Stimulated activated CD8-positive, alpha-beta memory T cell treated with anti-CD3 and anti-CD28 coated beads, Interleukin-4, amount 100 ng/mL, for 48 hours (primary cell): ENCODE measurements around the gene KRT82.

Experiments
- DNase-seq: peaks from one replicate; pipeline ENCODE4 v3.0.0-alpha.2; 2020

KRT82 gene

GRCh38 chr12:52379536-52379935, 26.6 kb downstream of the KRT82 start:
- no peak for DNase-seq

DNA sequence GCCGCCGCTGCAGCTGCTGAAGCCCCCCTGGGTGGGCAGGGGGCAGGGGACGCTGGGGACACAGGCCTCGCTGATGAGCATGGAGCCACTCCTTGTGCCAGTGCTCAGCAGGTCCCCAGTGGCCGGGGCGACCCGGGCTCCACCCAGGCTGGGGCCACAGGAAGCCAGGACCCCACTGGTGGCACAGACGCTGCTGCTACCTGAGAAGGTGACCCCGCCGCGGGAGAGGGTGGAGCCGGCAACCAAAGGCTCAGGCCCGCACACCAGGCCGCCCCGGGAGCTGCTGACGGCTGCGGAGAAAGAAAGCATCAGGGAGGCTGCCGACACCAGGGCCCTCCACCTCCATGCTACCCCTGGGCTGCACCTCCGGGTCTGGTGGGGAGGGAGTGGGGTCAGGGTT, 28.0 kb downstream of the KRT82 start:
- DNase-seq = no peak

DNA sequence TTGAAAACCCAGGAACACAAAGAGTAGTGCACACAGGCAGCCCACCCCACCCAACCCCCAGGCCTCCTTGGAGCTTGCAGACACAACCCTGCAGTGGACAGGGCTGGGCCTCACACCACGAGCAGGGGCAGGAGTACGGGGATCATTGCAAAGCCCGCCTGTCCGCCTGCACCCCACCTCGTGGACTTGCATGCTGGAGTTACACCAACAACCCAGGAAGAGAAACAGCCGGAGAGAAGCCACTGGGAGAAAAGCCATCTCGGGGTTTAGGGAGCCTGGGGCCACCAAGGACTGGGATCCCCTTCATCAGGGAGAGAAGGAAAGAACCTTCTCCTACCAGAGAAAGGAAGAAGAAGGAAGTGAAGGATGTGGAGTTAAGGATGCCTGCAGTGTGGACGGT, 28.9 kb downstream of the KRT82 start:
- no peak for DNase-seq

- DNase-seq = peak; percentile 72
Measured at GRCh38 chr12:52372216-52373154, 33.6 kb downstream of the KRT82 start.

DNA sequence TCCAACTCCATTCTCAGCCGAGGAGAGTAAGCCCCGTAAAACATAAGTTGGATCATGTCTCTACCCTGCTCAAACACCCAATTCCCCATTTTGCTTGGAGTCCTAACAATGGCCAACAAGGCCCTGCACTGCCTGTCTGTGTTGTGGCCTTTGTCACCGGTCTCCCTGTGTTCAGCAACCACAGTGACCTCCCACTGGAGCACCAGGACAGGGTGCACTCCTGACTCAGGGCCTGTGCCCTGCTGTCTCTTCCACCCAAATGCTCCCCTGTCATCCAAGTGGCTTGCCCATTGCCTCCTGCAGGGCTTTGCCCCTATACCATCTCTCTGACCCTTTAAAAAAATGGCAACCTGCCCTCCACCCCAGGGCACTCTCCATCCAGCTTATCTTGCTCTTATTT, 34.4 kb downstream of the KRT82 start:
- DNase-seq = no peak

- DNase-seq = no peak
Measured at GRCh38 chr12:52370926-52371608, 35.1 kb downstream of the KRT82 start.

GRCh38 chr12:52369809-52370208, 36.3 kb downstream of the KRT82 start:
- no peak for DNase-seq

DNA sequence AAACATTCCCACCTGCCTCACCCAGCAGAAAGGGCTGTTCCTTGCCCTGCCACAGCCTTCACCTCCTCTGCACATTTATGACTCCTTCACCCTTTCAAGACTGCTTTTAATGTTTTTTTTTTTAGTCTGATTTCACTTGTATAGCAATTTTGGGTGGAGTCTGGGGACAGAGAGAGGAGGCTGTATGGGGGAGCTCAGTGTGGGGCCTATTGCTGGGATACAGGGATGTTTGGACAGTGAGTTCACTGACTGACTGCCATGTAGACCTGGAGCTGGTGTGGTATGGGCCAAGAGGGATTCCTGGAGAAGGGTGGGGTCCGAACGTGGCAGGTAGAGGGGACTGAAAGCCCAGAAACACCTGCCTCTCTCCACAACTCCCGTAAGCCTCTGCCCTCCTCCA, 36.9 kb downstream of the KRT82 start:
- DNase-seq = no peak

GRCh38 chr12:52368508-52368907, 37.6 kb downstream of the KRT82 start:
- DNase-seq = no peak

DNA sequence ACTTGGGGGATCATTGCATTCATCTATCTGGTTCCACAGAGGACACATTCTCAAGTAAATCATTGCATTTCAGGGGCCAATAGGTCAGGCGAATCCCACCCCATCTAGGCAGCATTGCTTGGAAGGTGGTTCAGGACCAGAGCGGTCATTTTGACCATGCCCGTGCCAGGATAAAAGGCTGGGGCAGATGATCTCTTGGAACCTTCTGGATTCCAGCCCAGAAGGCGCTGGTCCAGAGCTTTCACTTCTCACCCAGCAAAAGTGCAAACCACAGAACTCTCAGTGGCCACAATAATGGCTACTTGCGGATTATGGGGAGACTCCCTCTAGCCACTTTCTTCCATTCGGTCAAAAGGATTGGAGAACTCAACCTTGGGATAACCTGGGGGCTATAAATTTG, 38.3 kb downstream of the KRT82 start:
- no peak for DNase-seq

- DNase-seq = no peak
Measured at GRCh38 chr12:52366738-52367485, 39.2 kb downstream of the KRT82 start, which contains the start of gene KRT85. Gene KRT85, minus strand, starts transcription at chr12:52367481. Its CDS starts 76 bp downstream, at chr12:52367405.

GRCh38 chr12:52364901-52365489, 41.1 kb downstream of the KRT82 start:
- DNase-seq = no peak

GRCh38 chr12:52364061-52364460, 42.1 kb downstream of the KRT82 start:
- no peak for DNase-seq

DNA sequence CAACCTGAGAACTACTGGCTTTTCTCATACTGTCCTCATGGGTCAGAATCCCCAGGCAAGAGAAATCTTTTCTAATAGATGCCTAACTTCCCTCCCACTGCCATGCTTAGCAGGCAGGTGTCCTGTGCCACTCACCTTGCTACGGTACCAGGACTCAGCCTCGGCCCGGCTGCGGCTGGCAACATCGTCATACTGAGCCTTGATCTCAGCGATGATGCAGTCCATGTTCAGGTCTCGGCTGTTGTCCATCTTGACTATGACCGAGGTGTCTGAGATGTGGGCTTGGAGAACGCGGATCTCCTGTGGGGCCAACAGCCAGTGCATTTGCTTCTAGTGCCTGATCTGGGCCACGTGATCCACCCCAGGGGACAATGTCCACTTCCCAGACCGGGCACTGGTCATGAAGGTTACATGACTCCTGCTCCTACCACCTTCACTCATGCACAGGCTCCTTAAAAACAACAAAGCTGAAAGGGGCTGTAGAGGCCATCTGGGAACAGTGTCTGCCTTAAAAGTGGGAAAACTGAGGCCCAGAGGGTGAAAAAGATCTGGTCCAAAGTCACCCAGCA, 42.9 kb downstream of the KRT82 start:
- DNase-seq = no peak

GRCh38 chr12:52362118-52362726, 43.9 kb downstream of the KRT82 start:
- DNase-seq = peak; percentile 36

DNA sequence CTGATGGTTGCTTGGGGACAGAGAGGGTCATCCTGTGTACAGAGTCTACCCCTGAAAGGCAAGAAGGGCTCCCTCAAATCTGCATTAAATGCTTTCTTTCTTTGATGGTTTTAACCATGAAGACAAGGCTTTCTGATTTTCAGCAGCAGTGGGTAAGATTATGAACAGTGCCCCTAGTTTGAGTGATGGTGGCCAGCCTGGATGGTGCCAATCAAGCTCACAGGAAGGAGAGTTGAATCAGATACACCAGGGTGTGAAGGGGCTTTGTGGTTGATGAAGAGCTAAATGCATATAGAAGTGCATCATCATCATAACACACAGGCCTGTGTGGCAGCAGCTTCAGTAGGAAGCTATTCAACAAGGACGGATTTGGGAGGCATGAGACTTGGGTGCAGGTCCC, 44.6 kb downstream of the KRT82 start:
- no peak for DNase-seq

DNA sequence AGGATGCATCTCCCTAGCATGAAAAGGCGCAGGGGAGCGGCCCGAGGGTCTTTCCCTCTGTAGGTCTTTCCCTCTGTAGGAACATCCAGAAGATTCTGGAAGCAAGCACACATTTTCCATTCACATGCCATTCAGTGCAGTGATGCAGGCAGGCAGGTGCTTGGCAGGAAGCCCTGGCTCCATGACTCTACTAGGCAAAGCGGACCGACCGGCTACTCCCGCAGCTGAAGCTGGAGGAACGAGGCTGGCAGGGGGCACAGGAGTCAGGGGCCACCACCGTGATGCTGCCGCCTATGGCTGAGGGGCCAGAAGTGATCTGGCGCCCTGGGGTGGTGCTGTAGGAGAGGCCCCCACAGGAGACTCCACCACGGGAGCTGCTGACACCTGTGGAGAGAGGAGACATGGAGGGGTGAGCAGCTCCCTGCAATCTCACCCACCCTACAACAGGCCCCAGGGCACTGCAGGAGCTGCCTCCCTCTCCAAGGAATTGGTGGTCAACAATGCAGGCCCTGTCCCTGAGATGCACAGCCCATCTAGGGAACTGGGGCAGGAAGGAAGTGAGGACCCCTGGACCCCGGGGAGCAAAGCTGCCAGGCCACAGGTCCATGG, 45.4 kb downstream of the KRT82 start:
- no peak for DNase-seq

GRCh38 chr12:52360106-52360662, 46.0 kb downstream of the KRT82 start:
- no peak for DNase-seq

DNA sequence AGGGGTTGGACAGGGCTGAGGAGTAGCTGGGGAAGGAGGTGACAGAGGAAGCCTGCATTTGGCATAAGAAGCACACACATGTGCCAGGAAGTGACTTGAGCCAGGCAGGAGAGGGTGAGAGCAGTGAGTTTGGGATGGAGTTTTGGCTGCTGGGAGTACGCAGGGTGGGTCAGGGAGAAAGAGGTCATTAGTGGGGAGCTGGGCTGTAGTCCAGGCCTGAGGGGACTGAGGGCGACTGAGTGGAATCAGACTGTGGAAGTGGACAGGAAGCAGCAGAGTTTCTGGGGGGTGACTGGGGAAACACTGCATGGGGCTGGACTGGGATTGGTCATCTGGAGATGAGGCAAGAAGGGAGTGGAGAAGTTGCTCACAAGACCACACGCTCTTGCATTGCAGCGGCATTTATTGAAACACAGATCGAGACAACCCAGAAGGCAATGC, 46.5 kb downstream of the KRT82 start:
- no peak for DNase-seq

DNA sequence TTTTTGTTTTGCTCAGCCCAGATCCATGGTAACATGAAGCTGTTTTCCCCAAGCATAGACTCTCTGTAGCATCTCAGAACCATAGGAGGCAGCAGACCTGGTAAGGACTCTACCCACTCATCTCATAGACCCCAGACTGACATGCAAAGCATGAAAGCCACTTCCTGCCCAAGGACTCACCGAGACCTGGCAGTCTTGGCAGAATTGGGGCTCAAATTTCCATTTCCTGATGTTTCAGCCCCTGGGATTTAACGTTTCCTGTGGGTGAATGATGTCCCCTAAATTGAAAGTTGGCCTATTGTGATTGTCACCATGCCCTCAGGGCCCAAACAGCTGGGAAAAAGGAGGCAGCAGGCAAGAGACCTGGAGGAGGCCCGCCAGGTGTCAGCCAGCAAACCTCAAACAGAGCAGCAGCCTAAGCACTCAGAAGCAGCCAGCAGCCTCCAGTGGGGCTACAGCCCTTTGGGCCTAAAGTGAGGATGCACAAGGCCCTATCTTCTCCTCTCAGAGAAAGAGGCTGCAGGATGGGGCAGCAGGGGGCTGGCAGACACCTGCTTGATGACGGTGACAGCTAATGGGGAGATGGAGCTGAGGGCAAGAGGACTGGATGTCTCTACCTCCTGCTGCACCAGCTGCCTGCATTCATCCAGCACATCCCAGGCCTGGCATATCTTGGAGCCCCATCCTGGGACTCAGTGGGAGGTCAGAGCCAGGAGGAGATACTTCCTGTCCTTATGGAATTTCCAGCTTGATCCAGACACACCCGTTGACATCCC, 47.4 kb downstream of the KRT82 start:
- DNase-seq = no peak
